HG02973 (cell line): ENCODE data around the gene FAM53B.

Source experiments
- ATAC-seq: cut with Tn5 transposase; IDR thresholded peaks from one replicate; pipeline ENCODE4 v1.9.1; 2021; ENCODE audit warnings: moderate library complexity; ENCODE audit not compliant: unreplicated experiment

Gene FAM53B

GRCh38 chr10:124602121-124602561 is 142.0 kb downstream of the FAM53B start:
- ATAC-seq, result no peak

- no peak for ATAC-seq
Observed at GRCh38 chr10:124601431-124602120, 142.6 kb downstream of the FAM53B start.

GRCh38 chr10:124601016-124601415 is 143.2 kb downstream of the FAM53B start:
- ATAC-seq, result no peak

- ATAC-seq, result no peak
Observed at GRCh38 chr10:124600051-124600880, 143.9 kb downstream of the FAM53B start.

- ATAC-seq, result no peak
Observed at GRCh38 chr10:124599588-124600050, 144.6 kb downstream of the FAM53B start.

- ATAC-seq, result no peak
Observed at GRCh38 chr10:124598773-124599587, 145.2 kb downstream of the FAM53B start.

- ATAC-seq, result no peak
Observed at GRCh38 chr10:124598196-124598595, 146.0 kb downstream of the FAM53B start.

GRCh38 chr10:124597846-124598165 is 146.4 kb downstream of the FAM53B start:
- no peak for ATAC-seq

GRCh38 chr10:124596962-124597845 is 147.0 kb downstream of the FAM53B start:
- no peak for ATAC-seq

- no peak for ATAC-seq
Observed at GRCh38 chr10:124596116-124596785, 147.9 kb downstream of the FAM53B start.

GRCh38 chr10:124595143-124595883 is 148.9 kb downstream of the FAM53B start:
- no peak for ATAC-seq

- ATAC-seq, result no peak
Observed at GRCh38 chr10:124594240-124594639, 149.9 kb downstream of the FAM53B start.

GRCh38 chr10:124593431-124593985 is 150.7 kb downstream of the FAM53B start:
- no peak for ATAC-seq

- ATAC-seq, result no peak
Observed at GRCh38 chr10:124592736-124593430, 151.3 kb downstream of the FAM53B start.

GRCh38 chr10:124592101-124592500 is 152.1 kb downstream of the FAM53B start:
- ATAC-seq, result no peak

- no peak for ATAC-seq
Observed at GRCh38 chr10:124591123-124591495, 153.1 kb downstream of the FAM53B start.

- no peak for ATAC-seq
Observed at GRCh38 chr10:124590216-124591122, 153.7 kb downstream of the FAM53B start.
